Pancreas (tissue), 10 donors: ENCODE data around the gene ZDHHC1. TPM values are rescaled to one million over a fixed set of nuclear protein-coding genes. Genes with fewer than 3 reads are reported as not detected.

Source experiments
- ATAC-seq, 4 donors: fragments of 200-7000 bp; cut with Tn5 transposase; one replicate each; pipeline versions ENCODE4 v1.8.0 to v1.9.1; 2020; ENCODE audit warnings: mild to moderate bottlenecking in 4 of 4, moderate library complexity in 4 of 4
- DNase-seq, 6 donors: peaks; one replicate each; pipeline ENCODE4 v3.0.0-alpha.2; 2020
- FAIRE-seq: peaks from 2 replicates; lab custom pipeline; 2012; peaks lifted over from hg19 to GRCh38; lab: Jason Lieb, UNC
- H3K27ac ChIP-seq, 4 donors: fragments of 200-600 bp; sonication (generic); 1 replicate in 3 of 4; 2 replicates in 1 of 4; pipeline versions ENCODE4 v1.5.0 to v1.8.0; 2020
- H3K27me3 ChIP-seq, 4 donors: fragments of 200-600 bp; one replicate each; pipeline ENCODE4 v1.8.0; 2021
- H3K36me3 ChIP-seq, 3 donors: fragments of 200-600 bp; sonication (generic) in 1 of 3; one replicate each; pipeline versions ENCODE4 v1.5.0 to v1.8.0; 2020 to 2021
- H3K4me1 ChIP-seq, 3 donors: fragments of 200-600 bp; one replicate each; pipeline ENCODE4 v1.8.0; 2021
- H3K4me3 ChIP-seq, 4 donors: fragments of 200-600 bp; sonication (generic) in 2 of 4; one replicate each; pipeline versions ENCODE4 v1.5.0 to v1.8.0; 2020 to 2021
- H3K9me3 ChIP-seq, 4 donors: fragments of 200-600 bp; one replicate each; pipeline ENCODE4 v1.8.0; 2021
- CTCF ChIP-seq, 4 donors: fragments of 200-600 bp; sonication (generic) in 3 of 4; IDR thresholded peaks; one replicate each; pipeline versions ENCODE4 v1.5.0 to v1.8.0; 2021; ENCODE audit warnings: antibody characterized with exemption in 4 of 4
- WGBS, 2 donors: extraction: QIAGEN DNeasy Blood & Tissue Kit; methylation state at CpG; one replicate each; pipeline ENCODE4 v1.1.7; 2013; 5-methylcytosine and 5-hydroxymethylcytosine counted together
- intact Hi-C, 3 donors: fragments of 100-400 bp; cut with DNase I; formaldehyde crosslinking; loops; one replicate each; pipeline versions ENCODE4 v1.11.1 to v1.14.2; 2022
- polyA plus RNA-seq, 2 donors: library from polyadenylated mRNA; stranded (reverse); fragments of 200-250 nt; gene quantifications; one replicate each; pipeline ENCODE4 v1.2.3, GENCODE V29; 2013
- total RNA-seq, 6 donors: library from RNA; stranded (reverse); fragmentation: NEBNext Ultra II Directional in 4 of 6; extraction: Animal tissue kit (Norgen Biotek cat#: 25700) in 4 of 6; gene quantifications; one replicate each; pipeline versions ENCODE4 v1.2.1 to v1.2.4, GENCODE V29; 2021 to 2023
- donor health status: healthy with polysubstance abuse.
- donor health status: DM: no; HTN: no; CAD: no; lungs with moderate emphysema.
- donor health status: DM: no; HTN: no; CAD: no.
- donor health status: control.
- donor health status: control.
- donor health status: Bipolar disorder and iron deficiency.
- donor health status: DM: yes; HTN: yes; CAD: no.
- donor health status: DM: no; HTN: no; CAD: no.
- donor health status: DM: no; HTN: no; CAD: no.
- donor health status: DM: yes; HTN: yes; CAD: no.

The ZDHHC1 gene
- total and polyA plus RNA-seq, 8 donors: 8.1 to 15.2 (median 10.0) TPM

GRCh38 chr16:67459066-67459860 lies 43.0 kb upstream of the ZDHHC1 start:
- peaks cover 57 to 73% (median 66%) of the 10 kb centered on the region in 3 donors for H3K4me1 ChIP-seq
- H3K27ac ChIP-seq: peak overlapping the region; percentile 90 to 97 (median 93)
- H3K36me3 ChIP-seq: no peaks in the 10 kb centered on the region
- FAIRE-seq (no peak), ATAC-seq (peak; percentile 84 to 89 (median 88)), DNase-seq (peak; percentile 82 to 93 (median 90))
- 7 to 10% methylated on average over 7 of the region's 7 CpGs for WGBS, 2 donors
- no peaks in the 10 kb centered on the region for H3K9me3 ChIP-seq
- no peak for TF ChIP-seq CTCF (IDR thresholded peaks at IDR 0.05)
- intact Hi-C loops: no loop called here
- peak overlapping the region in 1 of 4 donors; percentile 8 for H3K4me3 ChIP-seq
- no peaks in the 10 kb centered on the region for H3K27me3 ChIP-seq

- ATAC-seq: no peak
- intact Hi-C loops: no loop called here
- Histone ChIP-seq H3K4me1 (peaks cover 58 to 76% (median 66%) of the 10 kb centered on the region in 3 donors), H3K9me3 (no peaks in the 10 kb centered on the region), H3K27me3 (no peaks in the 10 kb centered on the region), H3K36me3 (no peaks in the 10 kb centered on the region), H3K4me3 (no peak overlapping the region), H3K27ac (peak overlapping the region; percentile 90 to 97 (median 93))
- no peak for TF ChIP-seq CTCF (IDR thresholded peaks at IDR 0.05)
- no peak for FAIRE-seq
- 71 to 75% methylated on average over 4 to 6 of the region's 6 CpGs for WGBS, 2 donors
- no peak for DNase-seq
Measured at GRCh38 chr16:67458121-67458641, 41.9 kb upstream of the ZDHHC1 start.

- H3K4me3 ChIP-seq: no peak overlapping the region
- no peak for TF ChIP-seq CTCF (IDR thresholded peaks at IDR 0.05)
Measured at GRCh38 chr16:67457611-67458010, 41.3 kb upstream of the ZDHHC1 start.

GRCh38 chr16:67456391-67457081 lies 40.3 kb upstream of the ZDHHC1 start:
- WGBS, 2 donors: 36 to 37% methylated on average over 6 of the region's 6 CpGs
- intact Hi-C loops: no loop called here
- DNase-seq (peak in 5 of 6 donors; percentile 65 to 80 (median 72)), ATAC-seq (peak; percentile 32 to 47 (median 37)), FAIRE-seq (peak; percentile 9)
- Histone ChIP-seq H3K27ac (peak overlapping the region in 3 of 4 donors; percentile 90 to 97 (median 93)), H3K36me3 (no peaks in the 10 kb centered on the region), H3K9me3 (no peaks in the 10 kb centered on the region), H3K4me1 (peaks cover 65 to 76% (median 67%) of the 10 kb centered on the region in 3 donors), H3K4me3 (no peak overlapping the region), H3K27me3 (no peaks in the 10 kb centered on the region)
- peak; percentile 11 to 40 (median 32) for TF ChIP-seq CTCF (IDR thresholded peaks at IDR 0.05)

More at GRCh38 chr16:67457611-67458010, 41.3 kb upstream of the ZDHHC1 start:
- intact Hi-C loops: no loop called here
- Histone ChIP-seq H3K36me3 (no peaks in the 10 kb centered on the region), H3K4me1 (peaks cover 64 to 76% (median 67%) of the 10 kb centered on the region in 3 donors), H3K27me3 (no peaks in the 10 kb centered on the region), H3K27ac (peak overlapping the region; percentile 90 to 97 (median 93)), H3K9me3 (no peaks in the 10 kb centered on the region)
- no peak for DNase-seq
- ATAC-seq: no peak
- WGBS, 2 donors: 73 to 76% methylated on average over 7 of the region's 7 CpGs
- no peak for FAIRE-seq
